Progenitor cell of endocrine pancreas (in vitro differentiated cells): ENCODE results near the gene FAM131B. TPM values are rescaled to one million over a fixed set of nuclear protein-coding genes. Genes with fewer than 3 reads are reported as not detected.

ENCODE experiments used
- DNase-seq: peaks from one replicate; pipeline ENCODE4 v3.0.0; 2021; ENCODE audit warnings: low spot score; ENCODE audit not compliant: unreplicated experiment
- H3K27ac Mint-ChIP-seq: 2 replicates; pipeline ENCODE4 v1.8.0; 2021; ENCODE audit warnings: mild to moderate bottlenecking, moderate library complexity, mixed read lengths
- H3K27me3 Mint-ChIP-seq: 2 replicates; pipeline ENCODE4 v1.8.0; 2021; ENCODE audit warnings: mixed read lengths
- H3K36me3 Mint-ChIP-seq: 2 replicates; pipeline ENCODE4 v1.8.0; 2022; ENCODE audit warnings: mixed read lengths; ENCODE audit not compliant: insufficient read depth
- H3K4me1 Mint-ChIP-seq: 2 replicates; pipeline ENCODE4 v1.8.0; 2021; ENCODE audit warnings: low read depth, mixed read lengths
- H3K4me3 Mint-ChIP-seq: 2 replicates; pipeline ENCODE4 v1.8.0; 2021; ENCODE audit warnings: low read depth, mild to moderate bottlenecking, moderate library complexity, mixed read lengths
- H3K9me3 Mint-ChIP-seq: 2 replicates; pipeline ENCODE4 v1.8.0; 2021; ENCODE audit warnings: low read depth, mixed read lengths
- CTCF ChIP-seq: fragments of 200-600 bp; sonication (generic); IDR thresholded peaks from one replicate; pipeline ENCODE4 v1.5.0; 2021; ENCODE audit warnings: antibody characterized with exemption, mild to moderate bottlenecking; ENCODE audit not compliant: unreplicated experiment
- total RNA-seq: library from RNA; stranded (reverse); gene quantifications from 2 replicates; pipeline ENCODE4 v1.2.1, GENCODE V29; 2021

Gene FAM131B
- total RNA-seq, 1 donor from 2014 or later, result 2.3 TPM

- no peak for DNase-seq
- H3K4me3 Mint-ChIP-seq, result no peak overlapping the region
- no peaks in the 10 kb centered on the region for H3K36me3 Mint-ChIP-seq
- H3K27ac Mint-ChIP-seq, result no peak overlapping the region
- H3K27me3 Mint-ChIP-seq, result peaks cover 15% of the 10 kb centered on the region
- H3K4me1 Mint-ChIP-seq, result peaks cover 12% of the 10 kb centered on the region
- no peaks in the 10 kb centered on the region for H3K9me3 Mint-ChIP-seq
- TF ChIP-seq CTCF, result no peak
Observed at GRCh38 chr7:143373255-143373794, 10.8 kb upstream of the FAM131B start.

- H3K27ac Mint-ChIP-seq, result no peak overlapping the region
- TF ChIP-seq CTCF, result no peak
- H3K27me3 Mint-ChIP-seq, result peaks cover 18% of the 10 kb centered on the region
- no peaks in the 10 kb centered on the region for H3K36me3 Mint-ChIP-seq
- peaks cover 12% of the 10 kb centered on the region for H3K4me1 Mint-ChIP-seq
- DNase-seq, result no peak
- no peaks in the 10 kb centered on the region for H3K9me3 Mint-ChIP-seq
- no peak overlapping the region for H3K4me3 Mint-ChIP-seq
Observed at GRCh38 chr7:143372070-143372469, 9.6 kb upstream of the FAM131B start.

GRCh38 chr7:143369678-143370651 lies 7.5 kb upstream of the FAM131B start:
- H3K27me3 Mint-ChIP-seq, result peaks cover 34% of the 10 kb centered on the region
- H3K4me1 Mint-ChIP-seq, result peaks cover 12% of the 10 kb centered on the region
- H3K27ac Mint-ChIP-seq, result peak overlapping the region; percentile 67
- H3K36me3 Mint-ChIP-seq, result no peaks in the 10 kb centered on the region
- DNase-seq, result no peak
- no peaks in the 10 kb centered on the region for H3K9me3 Mint-ChIP-seq
- TF ChIP-seq CTCF, result no peak
- H3K4me3 Mint-ChIP-seq, result no peak overlapping the region

GRCh38 chr7:143368387-143368786 lies 5.9 kb upstream of the FAM131B start:
- H3K4me3 Mint-ChIP-seq, result no peak overlapping the region

GRCh38 chr7:143367972-143368371 lies 5.5 kb upstream of the FAM131B start:
- no peak overlapping the region for H3K27ac Mint-ChIP-seq
- no peak overlapping the region for H3K4me3 Mint-ChIP-seq
- H3K36me3 Mint-ChIP-seq, result no peaks in the 10 kb centered on the region
- peaks cover 12% of the 10 kb centered on the region for H3K4me1 Mint-ChIP-seq
- no peaks in the 10 kb centered on the region for H3K9me3 Mint-ChIP-seq
- no peak for DNase-seq
- peaks cover 42% of the 10 kb centered on the region for H3K27me3 Mint-ChIP-seq
- TF ChIP-seq CTCF, result no peak

More at GRCh38 chr7:143368387-143368786, 5.9 kb upstream of the FAM131B start:
- Mint-ChIP-seq H3K9me3 (no peaks in the 10 kb centered on the region), H3K27me3 (peaks cover 40% of the 10 kb centered on the region), H3K27ac (no peak overlapping the region), H3K36me3 (no peaks in the 10 kb centered on the region), H3K4me1 (peaks cover 12% of the 10 kb centered on the region)
- TF ChIP-seq CTCF, result no peak
- no peak for DNase-seq
